ENCODE measurements around the gene KCNG2.

DNA sequence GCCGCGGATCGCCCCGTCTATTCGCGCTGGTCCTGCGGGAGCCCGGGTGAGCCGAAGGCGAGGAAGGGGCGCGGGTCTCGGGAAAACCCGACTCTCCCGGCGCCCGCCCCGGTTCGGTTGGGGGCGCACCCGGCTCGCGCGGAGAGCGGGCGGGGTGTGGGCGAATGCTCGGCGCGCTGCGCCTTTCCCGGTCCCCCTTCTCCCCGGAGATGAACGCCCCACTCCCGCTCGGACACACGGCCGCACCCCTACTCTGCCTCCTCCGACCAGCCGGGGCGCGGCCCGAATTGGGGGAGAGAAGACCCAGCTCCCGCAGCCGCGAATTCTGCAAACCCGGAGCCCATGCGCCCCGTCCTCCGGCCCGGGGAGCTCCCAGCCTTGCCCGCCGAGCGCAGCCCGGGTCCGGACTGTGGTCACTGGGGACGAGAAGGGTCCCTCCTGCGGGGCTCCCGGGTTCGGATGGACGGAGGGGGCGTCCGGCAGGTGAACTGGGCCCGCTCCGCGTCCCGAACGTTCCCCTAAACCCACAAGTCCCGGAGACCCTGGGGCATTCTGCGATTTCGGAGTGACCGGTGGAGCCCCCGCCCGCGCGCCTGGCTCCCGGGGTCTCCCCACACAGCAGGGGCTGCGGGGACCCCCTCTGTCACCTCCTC is 734 bp downstream of the KCNG2 start:
- TF ChIP-seq, protein P1, sequence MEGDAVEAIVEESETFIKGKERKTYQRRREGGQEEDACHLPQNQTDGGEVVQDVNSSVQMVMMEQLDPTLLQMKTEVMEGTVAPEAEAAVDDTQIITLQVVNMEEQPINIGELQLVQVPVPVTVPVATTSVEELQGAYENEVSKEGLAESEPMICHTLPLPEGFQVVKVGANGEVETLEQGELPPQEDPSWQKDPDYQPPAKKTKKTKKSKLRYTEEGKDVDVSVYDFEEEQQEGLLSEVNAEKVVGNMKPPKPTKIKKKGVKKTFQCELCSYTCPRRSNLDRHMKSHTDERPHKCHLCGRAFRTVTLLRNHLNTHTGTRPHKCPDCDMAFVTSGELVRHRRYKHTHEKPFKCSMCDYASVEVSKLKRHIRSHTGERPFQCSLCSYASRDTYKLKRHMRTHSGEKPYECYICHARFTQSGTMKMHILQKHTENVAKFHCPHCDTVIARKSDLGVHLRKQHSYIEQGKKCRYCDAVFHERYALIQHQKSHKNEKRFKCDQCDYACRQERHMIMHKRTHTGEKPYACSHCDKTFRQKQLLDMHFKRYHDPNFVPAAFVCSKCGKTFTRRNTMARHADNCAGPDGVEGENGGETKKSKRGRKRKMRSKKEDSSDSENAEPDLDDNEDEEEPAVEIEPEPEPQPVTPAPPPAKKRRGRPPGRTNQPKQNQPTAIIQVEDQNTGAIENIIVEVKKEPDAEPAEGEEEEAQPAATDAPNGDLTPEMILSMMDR (IDR thresholded peaks at IDR 0.05), result no peak
- no peak for TF ChIP-seq POLR2A (IDR thresholded peaks at IDR 0.05)
- no peak for TF ChIP-seq POLR2AphosphoS5 (IDR thresholded peaks at IDR 0.05)

Data from gastroesophageal sphincter (tissue), 3 donors.